ENCODE results near the gene NTRK1.

The NTRK1 gene

DNA sequence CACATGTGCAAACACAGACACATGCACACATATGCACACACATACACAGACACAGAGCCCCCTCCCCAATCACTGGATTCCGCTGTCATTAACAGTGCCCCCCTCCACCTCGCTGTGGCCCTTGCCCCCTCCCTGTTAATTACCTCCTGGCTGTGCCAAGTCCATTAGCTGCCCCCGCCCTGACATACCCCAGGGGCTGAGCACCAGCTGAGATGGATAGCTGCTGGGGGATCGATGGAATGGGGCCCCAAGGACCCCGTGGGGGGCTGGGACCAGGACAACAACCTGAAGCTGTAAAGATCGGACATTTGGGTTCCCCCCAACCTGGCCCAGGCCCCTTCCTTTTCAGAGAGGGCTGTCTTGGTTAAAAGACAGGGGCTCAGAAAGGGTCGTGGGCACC, 23.3 kb downstream of the NTRK1 start:
- FAIRE-seq, result no peak
- TF ChIP-seq POU2F2 (IDR thresholded peaks at IDR 0.05; ENCODE audit: low read depth, low read length) (no peak), POLR2AphosphoS5 (IDR thresholded peaks at IDR 0.05; ENCODE audit: low read depth, low read length) (no peak), POLR2A (IDR thresholded peaks at IDR 0.05; ENCODE audit: low read depth, low read length) (no peak), TAF1 (IDR thresholded peaks at IDR 0.05; ENCODE audit: low read depth, low read length) (no peak), PAX5 (IDR thresholded peaks at IDR 0.05; ENCODE audit: insufficient read depth, low read length, severe bottlenecking) (no peak), SPI1 (IDR thresholded peaks at IDR 0.05; ENCODE audit: low read depth, low read length) (no peak)
- DNase-seq (ENCODE audit: insufficient read length, low spot score), result no peak

- no peak for TF ChIP-seq SPI1 (IDR thresholded peaks at IDR 0.05; ENCODE audit: low read depth, low read length)
- no peak for TF ChIP-seq POLR2AphosphoS5 (IDR thresholded peaks at IDR 0.05; ENCODE audit: low read depth, low read length)
- no peak for TF ChIP-seq PAX5 (IDR thresholded peaks at IDR 0.05; ENCODE audit: insufficient read depth, low read length, severe bottlenecking)
- TF ChIP-seq TAF1 (IDR thresholded peaks at IDR 0.05; ENCODE audit: low read depth, low read length), result no peak
- TF ChIP-seq POU2F2 (IDR thresholded peaks at IDR 0.05; ENCODE audit: low read depth, low read length), result no peak
- no peak for TF ChIP-seq POLR2A (IDR thresholded peaks at IDR 0.05; ENCODE audit: low read depth, low read length)
- no peak for FAIRE-seq
- DNase-seq (ENCODE audit: insufficient read length, low spot score), result no peak
Observed at GRCh38 chr1:156884560-156885184, 24.0 kb downstream of the NTRK1 start.

DNA sequence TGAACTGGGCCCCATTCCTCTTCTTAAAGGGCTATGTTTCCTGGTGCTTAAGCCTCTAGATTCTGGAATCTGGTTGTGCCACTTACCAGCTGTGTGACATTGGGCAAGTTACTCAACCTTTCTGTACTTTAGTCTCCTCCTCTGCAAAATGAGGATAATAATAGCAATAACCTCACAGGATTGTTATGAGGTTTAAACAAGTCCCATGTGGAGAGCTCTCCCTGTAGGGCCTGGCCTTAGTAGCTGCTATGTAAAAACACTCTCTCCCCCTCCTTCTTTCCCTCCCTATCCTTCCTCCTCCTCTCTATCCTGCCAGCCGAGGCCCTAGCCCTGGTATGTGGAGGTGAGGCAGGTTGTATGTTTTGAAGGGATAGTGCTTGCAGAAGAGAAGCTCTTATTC, 24.6 kb downstream of the NTRK1 start:
- no peak for FAIRE-seq

DNA sequence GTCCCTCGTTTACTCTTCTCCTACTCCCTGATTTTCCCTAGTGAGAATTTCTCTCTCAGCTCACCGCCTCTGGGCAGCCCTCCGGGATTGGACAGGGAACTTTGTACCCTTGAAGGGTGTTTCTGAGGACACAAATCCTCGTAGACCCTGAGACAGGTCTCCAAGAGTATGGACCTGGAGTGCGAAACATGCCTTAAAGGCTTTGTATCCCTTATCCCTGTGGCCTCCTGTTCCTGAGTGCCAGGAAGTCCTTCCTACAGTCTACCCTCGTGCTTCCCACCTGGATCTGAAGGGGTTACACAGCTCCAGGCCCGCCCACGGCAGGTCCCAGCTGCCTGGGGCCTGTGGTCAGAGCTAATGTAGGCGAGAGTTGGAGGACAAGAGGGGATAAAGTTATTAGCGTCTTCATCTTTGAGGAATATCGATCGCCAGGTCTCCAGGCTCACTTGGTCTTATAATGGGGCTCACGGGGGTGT, 25.3 kb downstream of the NTRK1 start:
- DNase-seq (ENCODE audit: insufficient read length, low spot score) (no peak), FAIRE-seq (no peak)
- TF ChIP-seq TAF1 (IDR thresholded peaks at IDR 0.05; ENCODE audit: low read depth, low read length) (no peak), POLR2A (IDR thresholded peaks at IDR 0.05; ENCODE audit: low read depth, low read length) (no peak), POU2F2 (IDR thresholded peaks at IDR 0.05; ENCODE audit: low read depth, low read length) (no peak), POLR2AphosphoS5 (IDR thresholded peaks at IDR 0.05; ENCODE audit: low read depth, low read length) (no peak), PAX5 (IDR thresholded peaks at IDR 0.05; ENCODE audit: insufficient read depth, low read length, severe bottlenecking) (no peak), SPI1 (IDR thresholded peaks at IDR 0.05; ENCODE audit: low read depth, low read length) (no peak)

More for the DNA sequence above, 24.6 kb downstream of the NTRK1 start:
- TF ChIP-seq POLR2AphosphoS5 (IDR thresholded peaks at IDR 0.05; ENCODE audit: low read depth, low read length), result no peak
- TF ChIP-seq PAX5 (IDR thresholded peaks at IDR 0.05; ENCODE audit: insufficient read depth, low read length, severe bottlenecking), result no peak
- TF ChIP-seq POU2F2 (IDR thresholded peaks at IDR 0.05; ENCODE audit: low read depth, low read length), result no peak
- TF ChIP-seq POLR2A (IDR thresholded peaks at IDR 0.05; ENCODE audit: low read depth, low read length), result no peak
- TF ChIP-seq TAF1 (IDR thresholded peaks at IDR 0.05; ENCODE audit: low read depth, low read length), result no peak
- no peak for TF ChIP-seq SPI1 (IDR thresholded peaks at IDR 0.05; ENCODE audit: low read depth, low read length)
- no peak for DNase-seq (ENCODE audit: insufficient read length, low spot score)

GRCh38 chr1:156886583-156887281, 26.1 kb downstream of the NTRK1 start:
- no peak for TF ChIP-seq POLR2A (IDR thresholded peaks at IDR 0.05; ENCODE audit: low read depth, low read length)
- no peak for TF ChIP-seq TAF1 (IDR thresholded peaks at IDR 0.05; ENCODE audit: low read depth, low read length)
- TF ChIP-seq SPI1 (IDR thresholded peaks at IDR 0.05; ENCODE audit: low read depth, low read length), result no peak
- no peak for TF ChIP-seq POLR2AphosphoS5 (IDR thresholded peaks at IDR 0.05; ENCODE audit: low read depth, low read length)
- TF ChIP-seq POU2F2 (IDR thresholded peaks at IDR 0.05; ENCODE audit: low read depth, low read length), result no peak
- no peak for TF ChIP-seq PAX5 (IDR thresholded peaks at IDR 0.05; ENCODE audit: insufficient read depth, low read length, severe bottlenecking)
- FAIRE-seq (no peak), DNase-seq (ENCODE audit: insufficient read length, low spot score) (no peak)

GRCh38 chr1:156887317-156887716, 26.7 kb downstream of the NTRK1 start:
- DNase-seq (ENCODE audit: insufficient read length, low spot score), result no peak
- TF ChIP-seq POU2F2 (IDR thresholded peaks at IDR 0.05; ENCODE audit: low read depth, low read length) (no peak), TAF1 (IDR thresholded peaks at IDR 0.05; ENCODE audit: low read depth, low read length) (no peak), POLR2A (IDR thresholded peaks at IDR 0.05; ENCODE audit: low read depth, low read length) (no peak), POLR2AphosphoS5 (IDR thresholded peaks at IDR 0.05; ENCODE audit: low read depth, low read length) (no peak), PAX5 (IDR thresholded peaks at IDR 0.05; ENCODE audit: insufficient read depth, low read length, severe bottlenecking) (no peak), SPI1 (IDR thresholded peaks at IDR 0.05; ENCODE audit: low read depth, low read length) (no peak)
- FAIRE-seq, result no peak

- DNase-seq (ENCODE audit: insufficient read length, low spot score) (no peak), FAIRE-seq (no peak)
- no peak for TF ChIP-seq POLR2A (IDR thresholded peaks at IDR 0.05; ENCODE audit: low read depth, low read length)
- TF ChIP-seq PAX5 (IDR thresholded peaks at IDR 0.05; ENCODE audit: insufficient read depth, low read length, severe bottlenecking), result no peak
- no peak for TF ChIP-seq POU2F2 (IDR thresholded peaks at IDR 0.05; ENCODE audit: low read depth, low read length)
- no peak for TF ChIP-seq SPI1 (IDR thresholded peaks at IDR 0.05; ENCODE audit: low read depth, low read length)
- no peak for TF ChIP-seq TAF1 (IDR thresholded peaks at IDR 0.05; ENCODE audit: low read depth, low read length)
- TF ChIP-seq POLR2AphosphoS5 (IDR thresholded peaks at IDR 0.05; ENCODE audit: low read depth, low read length), result no peak
Observed at GRCh38 chr1:156887734-156888133, 27.1 kb downstream of the NTRK1 start.

GRCh38 chr1:156889802-156890580, 29.3 kb downstream of the NTRK1 start:
- DNase-seq (ENCODE audit: insufficient read length, low spot score), result peak; percentile 64
- no peak for FAIRE-seq
- TF ChIP-seq TAF1 (IDR thresholded peaks at IDR 0.05; ENCODE audit: low read depth, low read length) (no peak), POU2F2 (IDR thresholded peaks at IDR 0.05; ENCODE audit: low read depth, low read length) (no peak), POLR2A (IDR thresholded peaks at IDR 0.05; ENCODE audit: low read depth, low read length) (no peak), POLR2AphosphoS5 (IDR thresholded peaks at IDR 0.05; ENCODE audit: low read depth, low read length) (no peak), SPI1 (IDR thresholded peaks at IDR 0.05; ENCODE audit: low read depth, low read length) (no peak), PAX5 (IDR thresholded peaks at IDR 0.05; ENCODE audit: insufficient read depth, low read length, severe bottlenecking) (no peak)

Data from GM12891 (cell line).